Neural progenitor cell (in vitro differentiated cells): ENCODE data around the gene WSCD2. TPM values are rescaled to one million over a fixed set of nuclear protein-coding genes. Genes with fewer than 3 reads are reported as not detected.

ENCODE experiments used
- DNase-seq: peaks from one replicate; pipeline ENCODE4 v3.0.0-alpha.2; 2016; ENCODE audit warnings: low spot score
- H2AFZ ChIP-seq: fragments of 200-600 bp; sonication (generic); replicated peaks from 2 replicates; pipeline ENCODE4 v1.6.1; 2016; ENCODE audit warnings: antibody characterized with exemption
- H3F3A ChIP-seq: fragments of 200-600 bp; sonication (generic); 2 replicates; pipeline ENCODE4 v1.6.1; 2016; ENCODE audit warnings: antibody characterized with exemption, low read depth
- H3K27ac ChIP-seq: fragments of 200-600 bp; sonication (generic); 2 replicates; pipeline ENCODE4 v1.5.1; 2016; ENCODE audit warnings: mild to moderate bottlenecking
- H3K27me3 ChIP-seq: fragments of 200-600 bp; sonication (generic); 2 replicates; pipeline ENCODE4 v1.6.1; 2016; ENCODE audit warnings: mild to moderate bottlenecking, moderate library complexity
- H3K36me3 ChIP-seq: fragments of 200-600 bp; sonication (generic); 2 replicates; pipeline ENCODE4 v1.5.1; 2016
- H3K4me1 ChIP-seq: fragments of 200-600 bp; sonication (generic); 2 replicates; pipeline ENCODE4 v1.6.1; 2016; ENCODE audit warnings: mixed run types
- H3K4me2 ChIP-seq: fragments of 200-600 bp; sonication (generic); 2 replicates; pipeline ENCODE4 v1.6.1; 2016
- H3K4me3 ChIP-seq: fragments of 200-600 bp; sonication (generic); 2 replicates; pipeline ENCODE4 v1.5.1; 2016
- H3K79me2 ChIP-seq: fragments of 200-600 bp; sonication (generic); 2 replicates; pipeline ENCODE4 v1.6.1; 2016; ENCODE audit warnings: low read depth
- H3K9ac ChIP-seq: fragments of 200-600 bp; sonication (generic); 2 replicates; pipeline ENCODE4 v1.6.1; 2016
- H3K9me3 ChIP-seq: fragments of 200-600 bp; sonication (generic); 2 replicates; pipeline ENCODE4 v1.5.1; 2016; ENCODE audit warnings: low read depth
- H4K20me1 ChIP-seq: fragments of 200-600 bp; sonication (generic); 2 replicates; pipeline ENCODE4 v1.6.1; 2016; ENCODE audit warnings: low read depth
- H3K27ac Mint-ChIP-seq: 3 replicates; pipeline ENCODE4 v1.8.0; 2021; ENCODE audit warnings: mixed read lengths
- H3K27me3 Mint-ChIP-seq: 2 replicates; pipeline ENCODE4 v1.8.0; 2022; ENCODE audit warnings: low read depth, mild to moderate bottlenecking, inconsistent platforms, moderate library complexity, mixed read lengths; ENCODE audit not compliant: insufficient read depth
- H3K36me3 Mint-ChIP-seq: 3 replicates; pipeline ENCODE4 v1.8.0; 2021; ENCODE audit warnings: mixed read lengths
- H3K4me1 Mint-ChIP-seq: 3 replicates; pipeline ENCODE4 v1.8.0; 2021; ENCODE audit warnings: mixed read lengths
- H3K4me3 Mint-ChIP-seq: 3 replicates; pipeline ENCODE4 v1.8.0; 2021; ENCODE audit warnings: mild to moderate bottlenecking, moderate library complexity, mixed read lengths
- H3K9me3 Mint-ChIP-seq: 3 replicates; pipeline ENCODE4 v1.8.0; 2020; ENCODE audit warnings: mixed read lengths
- CTCF ChIP-seq: fragments of 200-600 bp; sonication (generic); IDR thresholded peaks from 2 replicates; pipeline ENCODE4 v1.5.1; 2017; ENCODE audit warnings: antibody characterized with exemption, mild to moderate bottlenecking
- EZH2 ChIP-seq: fragments of 200-600 bp; sonication (generic); IDR thresholded peaks from 2 replicates; pipeline ENCODE4 v1.6.1; 2017; ENCODE audit warnings: antibody characterized with exemption, mild to moderate bottlenecking, moderate library complexity
- EZH2phosphoT487 ChIP-seq: fragments of 200-600 bp; sonication (generic); IDR thresholded peaks from 2 replicates; pipeline ENCODE4 v1.6.1; 2017; ENCODE audit warnings: antibody characterized with exemption
- total RNA-seq: library from RNA; depleted of rRNA; stranded (reverse); fragments of >200 nt; gene quantifications from 2 replicates; pipeline ENCODE4 v1.2.3, GENCODE V29; 2015; ENCODE audit warnings: low replicate concordance

Gene WSCD2
- total RNA-seq, 1 donor from 2014 or later = 6.6 TPM

DNA sequence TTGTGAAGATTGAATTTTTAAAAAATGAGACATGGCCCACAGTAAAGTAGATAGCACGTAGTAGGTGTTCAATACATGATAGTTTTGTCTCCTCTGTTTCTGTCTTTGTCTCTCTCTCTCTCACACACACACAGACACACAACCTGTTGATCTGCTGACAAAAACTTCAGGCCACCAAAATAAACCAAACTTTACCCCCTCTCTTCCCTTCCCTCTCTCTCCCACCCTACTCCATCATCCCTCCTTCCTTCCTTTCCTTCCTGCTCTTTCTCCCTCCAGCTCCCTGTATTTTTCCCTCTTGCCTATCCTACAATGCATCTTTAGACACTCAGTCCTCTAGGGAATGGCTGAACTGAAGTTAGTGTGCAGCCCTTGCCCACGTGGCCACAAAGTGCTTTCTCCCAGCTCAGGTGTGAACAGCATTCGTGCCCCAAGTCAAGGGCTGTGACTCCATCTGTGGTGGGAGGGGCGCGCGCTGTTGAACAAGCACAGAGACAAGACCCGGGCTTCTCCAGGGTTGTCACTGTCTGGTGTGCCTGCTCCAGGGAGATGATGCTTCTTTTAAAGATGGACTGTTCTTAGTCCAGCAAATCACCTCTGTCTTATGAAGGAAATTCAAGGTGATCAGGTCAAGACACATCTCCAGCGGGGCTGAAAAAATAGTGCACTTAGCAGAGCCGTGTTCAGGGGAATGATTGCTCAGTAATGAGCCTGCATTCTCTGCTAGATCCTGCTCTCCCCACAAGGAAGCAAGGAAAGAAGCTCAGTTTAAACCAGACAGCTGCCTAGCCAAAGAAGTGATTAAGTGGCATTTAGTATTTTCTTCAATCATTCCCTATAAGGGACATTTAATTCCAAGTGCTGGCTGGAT lies 75.3 kb downstream of the WSCD2 start:
- Histone ChIP-seq H3K27me3 (no peaks in the 10 kb centered on the region), H3K36me3 (no peaks in the 10 kb centered on the region), H3K9ac (no peak overlapping the region), H3K4me2 (no peak overlapping the region), H3K4me3 (no peak overlapping the region), H3K4me1 (no peaks in the 10 kb centered on the region), H3K79me2 (no peaks in the 10 kb centered on the region), H3K27ac (no peak overlapping the region), H4K20me1 (peaks cover 4% of the 10 kb centered on the region), H3F3A (no peaks in the 10 kb centered on the region), H2AFZ (no peak overlapping the region), H3K9me3 (no peaks in the 10 kb centered on the region)
- no peak overlapping the region for H3K27ac Mint-ChIP-seq
- no peak for DNase-seq
- H3K36me3 Mint-ChIP-seq = no peaks in the 10 kb centered on the region
- H3K4me1 Mint-ChIP-seq = no peaks in the 10 kb centered on the region
- H3K9me3 Mint-ChIP-seq = peaks cover 2% of the 10 kb centered on the region
- no peak overlapping the region for H3K4me3 Mint-ChIP-seq
- TF ChIP-seq CTCF = no peak
- TF ChIP-seq EZH2 = no peak
- TF ChIP-seq EZH2phosphoT487 = no peak
- peaks cover 17% of the 10 kb centered on the region for H3K27me3 Mint-ChIP-seq

DNA sequence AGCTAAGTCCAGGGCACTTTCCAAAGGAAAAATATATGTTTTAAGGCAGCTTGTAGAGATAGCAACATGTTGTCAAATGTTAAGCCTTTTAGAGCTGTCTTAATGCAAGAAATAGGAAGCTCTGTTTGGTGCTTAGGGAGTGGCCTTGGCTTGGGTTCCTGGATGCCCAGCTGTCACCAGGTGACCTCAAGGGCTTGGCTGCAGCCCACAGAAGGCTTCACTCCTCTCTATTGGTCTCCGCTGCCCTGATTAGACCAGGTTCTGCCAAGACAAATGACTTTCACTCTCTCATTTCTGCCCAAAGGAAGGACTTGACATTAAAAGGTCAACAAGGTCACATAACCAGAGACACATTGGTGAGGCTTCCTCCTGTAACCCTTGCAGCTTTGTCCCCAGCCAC lies 76.8 kb downstream of the WSCD2 start:
- no peaks in the 10 kb centered on the region for H3K4me1 ChIP-seq
- no peaks in the 10 kb centered on the region for H3K9me3 ChIP-seq
- no peak overlapping the region for H2AFZ ChIP-seq
- peaks cover 3% of the 10 kb centered on the region for H3K4me1 Mint-ChIP-seq
- H4K20me1 ChIP-seq = peaks cover 4% of the 10 kb centered on the region
- H3K9me3 Mint-ChIP-seq = peaks cover 2% of the 10 kb centered on the region
- H3K27ac ChIP-seq = no peak overlapping the region
- no peak overlapping the region for H3K4me3 Mint-ChIP-seq
- no peak overlapping the region for H3K27ac Mint-ChIP-seq
- no peaks in the 10 kb centered on the region for H3F3A ChIP-seq
- no peaks in the 10 kb centered on the region for H3K36me3 ChIP-seq
- no peak overlapping the region for H3K4me2 ChIP-seq
- TF ChIP-seq EZH2phosphoT487 = no peak
- no peak for TF ChIP-seq EZH2
- no peak for TF ChIP-seq CTCF
- DNase-seq = no peak
- peaks cover 23% of the 10 kb centered on the region for H3K27me3 Mint-ChIP-seq
- no peak overlapping the region for H3K9ac ChIP-seq
- H3K27me3 ChIP-seq = no peaks in the 10 kb centered on the region
- H3K79me2 ChIP-seq = no peaks in the 10 kb centered on the region
- no peak overlapping the region for H3K4me3 ChIP-seq
- no peaks in the 10 kb centered on the region for H3K36me3 Mint-ChIP-seq

DNA sequence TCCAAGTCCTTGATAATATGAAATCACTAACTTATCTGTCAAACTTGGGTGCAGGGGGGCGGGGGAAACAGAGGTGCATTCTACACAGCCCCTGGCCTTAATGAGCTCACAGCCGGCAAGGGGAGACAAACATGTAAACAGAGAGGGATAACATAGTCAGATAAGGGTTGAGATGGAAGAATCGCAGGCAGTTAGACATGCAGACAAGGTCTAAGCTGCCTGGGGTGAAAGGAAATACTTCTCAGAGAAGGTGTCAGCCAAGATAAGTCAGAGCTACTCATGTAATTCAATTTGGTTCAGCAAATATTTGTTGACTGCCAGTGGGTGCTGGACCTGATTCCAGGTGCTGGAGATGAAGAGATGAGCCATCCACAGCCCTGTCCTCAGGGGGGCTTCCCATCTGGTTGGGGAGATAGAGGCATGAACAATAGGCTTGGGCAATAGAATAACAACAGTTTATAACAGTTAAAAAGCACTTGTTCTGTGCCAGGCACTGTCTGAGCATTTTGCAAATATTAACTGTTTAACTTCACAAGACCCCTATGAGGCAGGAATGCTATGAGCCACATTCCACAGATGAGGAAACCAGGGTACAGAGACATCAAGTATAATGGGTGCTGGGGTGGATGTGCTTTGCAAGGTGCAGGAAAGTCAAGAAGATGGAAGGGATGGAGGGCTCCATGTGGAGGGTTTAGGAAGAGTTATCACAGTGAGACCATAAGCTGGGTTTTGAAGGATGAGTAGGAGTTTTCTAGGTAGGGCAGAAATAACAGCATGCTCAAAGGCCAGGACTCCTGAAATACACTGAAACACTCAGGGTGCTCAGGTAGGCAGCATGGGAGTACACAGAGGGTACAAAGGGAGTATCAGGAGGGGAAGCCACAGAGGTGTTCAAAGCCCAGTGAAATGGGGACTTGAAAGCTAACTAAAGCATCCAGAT lies 79.0 kb downstream of the WSCD2 start:
- no peak overlapping the region for H3K27ac ChIP-seq
- H3K79me2 ChIP-seq = no peaks in the 10 kb centered on the region
- H3K4me2 ChIP-seq = no peak overlapping the region
- H3K27me3 Mint-ChIP-seq = peaks cover 13% of the 10 kb centered on the region
- peaks cover 2% of the 10 kb centered on the region for H3K9me3 Mint-ChIP-seq
- no peak overlapping the region for H2AFZ ChIP-seq
- H3K4me3 ChIP-seq = no peak overlapping the region
- TF ChIP-seq CTCF (no peak), EZH2phosphoT487 (no peak), EZH2 (no peak)
- H3K27ac Mint-ChIP-seq = no peak overlapping the region
- no peaks in the 10 kb centered on the region for H3K9me3 ChIP-seq
- no peaks in the 10 kb centered on the region for H3K27me3 ChIP-seq
- no peaks in the 10 kb centered on the region for H3K4me1 ChIP-seq
- no peaks in the 10 kb centered on the region for H3K36me3 ChIP-seq
- H3K4me3 Mint-ChIP-seq = no peak overlapping the region
- H3K9ac ChIP-seq = no peak overlapping the region
- H4K20me1 ChIP-seq = no peaks in the 10 kb centered on the region
- H3K36me3 Mint-ChIP-seq = no peaks in the 10 kb centered on the region
- no peak for DNase-seq
- H3F3A ChIP-seq = no peaks in the 10 kb centered on the region
- H3K4me1 Mint-ChIP-seq = peaks cover 3% of the 10 kb centered on the region
